GM12873 (cell line): ENCODE measurements around the gene TTC23L.

ENCODE experiments used
- CTCF ChIP-seq: IDR thresholded peaks from 2 replicates; pipeline ENCODE4 v1.5.1; 2012; ENCODE audit warnings: low read depth, mild to moderate bottlenecking, moderate library complexity, low read length, control low read depth; ENCODE audit not compliant: insufficient read depth; ENCODE audit errors: missing control alignments

The TTC23L gene

GRCh38 chr5:34857894-34858293, 18.9 kb downstream of the TTC23L start:
- no peak for TF ChIP-seq CTCF

GRCh38 chr5:34858790-34859189, 19.8 kb downstream of the TTC23L start:
- no peak for TF ChIP-seq CTCF

- no peak for TF ChIP-seq CTCF
These were observed 20.3 kb downstream of the TTC23L start for GRCh38 chr5:34859253-34859652.

GRCh38 chr5:34863946-34864345, 25.0 kb downstream of the TTC23L start:
- TF ChIP-seq CTCF, result no peak

GRCh38 chr5:34865091-34865490, 26.1 kb downstream of the TTC23L start:
- TF ChIP-seq CTCF, result no peak

- no peak for TF ChIP-seq CTCF
These were observed 28.1 kb downstream of the TTC23L start for GRCh38 chr5:34866989-34867471.

- no peak for TF ChIP-seq CTCF
These were observed 28.7 kb downstream of the TTC23L start for GRCh38 chr5:34867660-34868059.

GRCh38 chr5:34868791-34869190, 29.8 kb downstream of the TTC23L start:
- TF ChIP-seq CTCF, result no peak
